ENCODE data around the gene OR5AC2. TPM values are rescaled to one million over a fixed set of nuclear protein-coding genes. Genes with fewer than 3 reads are reported as not detected.

The OR5AC2 gene
- total RNA-seq, 1 donor from 2014 or later, result not detected

Other genes starting within 250 kb of the OR5AC2 start
- gene RIOX2, start 114.7 kb upstream of the OR5AC2 start, total RNA-seq, result 131 and 136 TPM in 2 replicates
- not detected in 2 replicates for gene GABRR3, start 51.9 kb upstream of the OR5AC2 start, total RNA-seq
- not detected in 2 replicates for gene OR5H1, start 43.5 kb downstream of the OR5AC2 start, total RNA-seq
- 0.05 TPM in 1 of 2 replicates, not detected in the other for gene OR5H14, start 60.3 kb downstream of the OR5AC2 start, total RNA-seq
- gene OR5H15, start 79.5 kb downstream of the OR5AC2 start, total RNA-seq, result not detected in 2 replicates
- gene OR5H6, start 177.1 kb downstream of the OR5AC2 start, total RNA-seq, result not detected in 2 replicates
- gene OR5H2, start 195.3 kb downstream of the OR5AC2 start, total RNA-seq, result not detected in 2 replicates